T-helper 2 cell (primary cell): ENCODE measurements around the gene BRD4.

Source experiments
- DNase-seq, 5 experiments: peaks; one replicate each; pipeline versions ENCODE4 v3.0.0 to v3.0.0-alpha.2; 2012 to 2022

BRD4 gene

GRCh38 chr19:15187026-15188007 is 145.0 kb downstream of the BRD4 start:
- no peak for DNase-seq
